Keratinocyte (primary cell): ENCODE data around the gene PRAC1. TPM values are rescaled to one million over a fixed set of nuclear protein-coding genes. Genes with fewer than 3 reads are reported as not detected.

Source experiments
- DNase-seq: peaks from one replicate; pipeline ENCODE4 v3.0.0-alpha.2; 2011; ENCODE audit warnings: low read depth, missing footprints, low spot score
- FAIRE-seq: peaks from 2 replicates; lab custom pipeline; 2011; peaks lifted over from hg19 to GRCh38; lab: Jason Lieb, UNC
- H2AFZ ChIP-seq: 2 replicates; pipeline ENCODE4 v1.6.0; 2012; ENCODE audit warnings: low read length, control low read depth, inconsistent platforms; ENCODE audit not compliant: control insufficient read depth
- H3K27ac ChIP-seq: 2 replicates; pipeline ENCODE4 v1.5.1; 2011; ENCODE audit warnings: low read length; ENCODE audit not compliant: control insufficient read depth, insufficient read depth
- H3K27me3 ChIP-seq: 3 replicates; pipeline ENCODE4 v1.6.0; 2011; ENCODE audit warnings: low read length; ENCODE audit not compliant: control insufficient read depth, insufficient read depth; ENCODE audit errors: extremely low read depth
- H3K36me3 ChIP-seq, 2 experiments: 2 replicates in 1 of 2; 3 replicates in 1 of 2; pipeline ENCODE4 v1.5.1; 2011; ENCODE audit warnings: low read length in 2 of 2, mild to moderate bottlenecking in 1 of 2; ENCODE audit not compliant: control insufficient read depth in 2 of 2, insufficient read depth in 2 of 2; ENCODE audit errors: extremely low read depth in 1 of 2
- H3K4me1 ChIP-seq: 3 replicates; pipeline ENCODE4 v1.5.1; 2011; ENCODE audit warnings: low read length; ENCODE audit not compliant: control insufficient read depth, insufficient read depth; ENCODE audit errors: extremely low read depth
- H3K4me2 ChIP-seq: 3 replicates; pipeline ENCODE4 v1.6.0; 2011; ENCODE audit warnings: low read depth, low read length; ENCODE audit not compliant: control insufficient read depth, insufficient read depth; ENCODE audit errors: extremely low read depth
- H3K4me3 ChIP-seq, 3 experiments: fragments of 200-600 bp in 1 of 3; sonication (generic) in 1 of 3; 2 replicates in 2 of 3; 3 replicates in 1 of 3; pipeline ENCODE4 v1.5.1; 2011 to 2016; ENCODE audit warnings: low read length in 3 of 3, mild to moderate bottlenecking in 3 of 3, control low read depth in 2 of 3, inconsistent platforms in 1 of 3, low read depth in 1 of 3, mixed read lengths in 1 of 3, mixed run types in 1 of 3, moderate library complexity in 1 of 3; ENCODE audit not compliant: control insufficient read depth in 2 of 3, insufficient read depth in 2 of 3; ENCODE audit errors: extremely low read depth in 1 of 3
- H3K79me2 ChIP-seq: 2 replicates; pipeline ENCODE4 v1.6.0; 2012; ENCODE audit warnings: low read length; ENCODE audit not compliant: control insufficient read depth, insufficient read depth
- H3K9ac ChIP-seq: 3 replicates; pipeline ENCODE4 v1.6.0; 2011; ENCODE audit warnings: low read length; ENCODE audit not compliant: control insufficient read depth, insufficient read depth; ENCODE audit errors: extremely low read depth
- H3K9me1 ChIP-seq: 3 replicates; pipeline ENCODE4 v1.6.0; 2011; ENCODE audit warnings: low read length; ENCODE audit not compliant: control insufficient read depth, insufficient read depth; ENCODE audit errors: extremely low read depth
- H3K9me3 ChIP-seq: 2 replicates; pipeline ENCODE4 v1.5.1; 2012; ENCODE audit warnings: low read depth, low read length; ENCODE audit not compliant: control insufficient read depth
- H4K20me1 ChIP-seq: 3 replicates; pipeline ENCODE4 v1.6.0; 2011; ENCODE audit warnings: low read length; ENCODE audit not compliant: control insufficient read depth, insufficient read depth; ENCODE audit errors: extremely low read depth
- CTCF ChIP-seq, 3 experiments: IDR thresholded peaks in 1 of 3; conservative IDR thresholded peaks in 1 of 3; optimal IDR thresholded peaks in 1 of 3; 2 replicates in 2 of 3; 3 replicates in 1 of 3; pipeline versions ENCODE3 to v1.5.1; 2011; ENCODE audit warnings: low read length in 3 of 3, mild to moderate bottlenecking in 3 of 3, moderate library complexity in 2 of 3, control low read depth in 1 of 3, inconsistent platforms in 1 of 3; ENCODE audit not compliant: insufficient read depth in 2 of 3; ENCODE audit errors: extremely low read depth in 1 of 3
- EZH2 ChIP-seq: IDR thresholded peaks from one replicate; pipeline ENCODE4 v1.6.1; 2012; ENCODE audit warnings: inconsistent platforms, mild to moderate bottlenecking, low read length, moderate library complexity
- dilution Hi-C: fragments of 300-500 bp; cut with MboI; formaldehyde crosslinking; loops from one replicate; pipeline ENCODE4 v1.7.0; 2020; ENCODE audit warnings: low sequenced_read_pairs; ENCODE audit not compliant: extremely low pct_ligation_motif_present
- polyA plus RNA-seq, 5 experiments: library from polyadenylated mRNA; depleted of rRNA in 3 of 5; stranded (reverse) in 3 of 5; stranded (forward) in 1 of 5; unstranded in 1 of 5; fragments of >200 nt; gene quantifications; 1 replicate in 1 of 5; 2 replicates in 3 of 5; 3 replicates in 1 of 5; pipeline versions ENCODE4 v1.2.1 to v1.2.3, GENCODE V29; 2011 to 2012; ENCODE audit warnings: missing spikeins in 2 of 5, low read depth in 1 of 5, low replicate concordance in 1 of 5

The PRAC1 gene
- polyA plus RNA-seq, 1 donor (not counting 4 experiments of a cell fraction or from before 2014, with no cell fraction given) = not detected

- TF ChIP-seq CTCF (optimal IDR thresholded peaks at IDR 0.05 in 1 of 3, IDR thresholded peaks at IDR 0.05 in 1 of 3, conservative IDR thresholded peaks at IDR 0.05 in 1 of 3; ENCODE audit: extremely low read depth in 1 of 3, insufficient read depth in 2 of 3, low read length in 3 of 3) = no peak
- no peak for TF ChIP-seq EZH2
- H3K4me2 ChIP-seq = no peak overlapping the region
- H3K9me1 ChIP-seq = no peaks in the 10 kb centered on the region
- dilution Hi-C loops = loop anchor here (25.0 kb wide), 1 partner anchor 97 kb away; no protein-coding TSS in a partner anchor
- H4K20me1 ChIP-seq = no peaks in the 10 kb centered on the region
- FAIRE-seq (no peak), DNase-seq (no peak)
- H3K4me1 ChIP-seq = no peaks in the 10 kb centered on the region
- no peak overlapping the region for H3K27ac ChIP-seq
- H3K9ac ChIP-seq = no peak overlapping the region
- no peaks in the 10 kb centered on the region for H3K36me3 ChIP-seq
- peaks cover 57% of the 10 kb centered on the region for H3K27me3 ChIP-seq
- H2AFZ ChIP-seq = no peak overlapping the region
- H3K79me2 ChIP-seq = no peaks in the 10 kb centered on the region
- H3K4me3 ChIP-seq = no peak overlapping the region
- no peaks in the 10 kb centered on the region for H3K9me3 ChIP-seq
Observed at GRCh38 chr17:48759288-48759687, 37.0 kb upstream of the PRAC1 start.

- DNase-seq (no peak), FAIRE-seq (no peak)
- Histone ChIP-seq H4K20me1 (no peaks in the 10 kb centered on the region), H2AFZ (no peak overlapping the region), H3K27me3 (peaks cover 67% of the 10 kb centered on the region), H3K79me2 (no peaks in the 10 kb centered on the region), H3K4me2 (no peak overlapping the region), H3K9me3 (no peaks in the 10 kb centered on the region), H3K9ac (no peak overlapping the region), H3K4me1 (no peaks in the 10 kb centered on the region), H3K27ac (no peak overlapping the region), H3K4me3 (no peak overlapping the region), H3K9me1 (no peaks in the 10 kb centered on the region), H3K36me3 (no peaks in the 10 kb centered on the region)
- no peak for TF ChIP-seq EZH2
- no peak for TF ChIP-seq CTCF (optimal IDR thresholded peaks at IDR 0.05 in 1 of 3, IDR thresholded peaks at IDR 0.05 in 1 of 3, conservative IDR thresholded peaks at IDR 0.05 in 1 of 3; ENCODE audit: extremely low read depth in 1 of 3, insufficient read depth in 2 of 3, low read length in 3 of 3)
- dilution Hi-C loops = loop anchor here (25.0 kb wide), 1 partner anchor 95 kb away; no protein-coding TSS in a partner anchor
Observed at GRCh38 chr17:48757524-48757961, 35.2 kb upstream of the PRAC1 start.
